NOMO-1 treated with dmso at 0.1 percent for 144 hours (cell line): ENCODE results near the gene IL12RB1.

Source experiments
- DNase-seq: peaks from one replicate; lab custom pipeline; 2025; ENCODE audit not compliant: unreplicated experiment; lab: John Stamatoyannopoulos, UW

IL12RB1 gene

GRCh38 chr19:18090545-18091216, 3.9 kb upstream of the IL12RB1 start:
- no peak for DNase-seq

GRCh38 chr19:18089726-18090125, 3.0 kb upstream of the IL12RB1 start:
- no peak for DNase-seq

- peak; percentile 84 for DNase-seq
Measured at GRCh38 chr19:18089096-18089541, 2.4 kb upstream of the IL12RB1 start.

GRCh38 chr19:18085702-18086457, 854 bp downstream of the IL12RB1 start:
- DNase-seq = no peak

- DNase-seq = no peak
Measured at GRCh38 chr19:18083929-18084684, 2.6 kb downstream of the IL12RB1 start.

- no peak for DNase-seq
Measured at GRCh38 chr19:18074192-18074591, 12.5 kb downstream of the IL12RB1 start.

GRCh38 chr19:18073197-18073596, 13.5 kb downstream of the IL12RB1 start:
- no peak for DNase-seq

- DNase-seq = no peak
Measured at GRCh38 chr19:18072335-18072734, 14.4 kb downstream of the IL12RB1 start.

- DNase-seq = no peak
Measured at GRCh38 chr19:18070181-18070580, 16.6 kb downstream of the IL12RB1 start.

GRCh38 chr19:18069383-18069782, 17.4 kb downstream of the IL12RB1 start:
- no peak for DNase-seq

- no peak for DNase-seq
Measured at GRCh38 chr19:18068395-18068794, 18.3 kb downstream of the IL12RB1 start.

- no peak for DNase-seq
Measured at GRCh38 chr19:18065173-18065495, 21.6 kb downstream of the IL12RB1 start.

- DNase-seq = no peak
Measured at GRCh38 chr19:18063463-18063862, 23.3 kb downstream of the IL12RB1 start.

- DNase-seq = no peak
Measured at GRCh38 chr19:18062028-18062427, 24.7 kb downstream of the IL12RB1 start.

- no peak for DNase-seq
Measured at GRCh38 chr19:18060472-18060871, 26.3 kb downstream of the IL12RB1 start.

GRCh38 chr19:18059902-18060301, 26.8 kb downstream of the IL12RB1 start:
- DNase-seq = no peak

GRCh38 chr19:18059297-18059696, 27.4 kb downstream of the IL12RB1 start:
- DNase-seq = no peak

- peak; percentile 73 for DNase-seq
Measured at GRCh38 chr19:18058208-18059009, 28.3 kb downstream of the IL12RB1 start.

GRCh38 chr19:18057557-18057956, 29.2 kb downstream of the IL12RB1 start:
- no peak for DNase-seq

GRCh38 chr19:18055967-18056366, 30.8 kb downstream of the IL12RB1 start:
- no peak for DNase-seq

- DNase-seq = no peak
Measured at GRCh38 chr19:18053576-18054219, 33.0 kb downstream of the IL12RB1 start.
